HAP-1 (cell line): Measurements from ENCODE around the gene DGKG.

Source experiments
- DNase-seq, 2 experiments: peaks; one replicate each; pipeline ENCODE4 v3.0.0-alpha.2; 2016 to 2020; ENCODE audit warnings: low spot score in 2 of 2
- H3K27me3 ChIP-seq: fragments of 250-450 bp; sonication (Bioruptor Pico); 2 replicates; pipeline ENCODE4 v1.5.1; 2020; ENCODE audit warnings: low read depth, mild to moderate bottlenecking, moderate library complexity
- H3K36me3 ChIP-seq: fragments of 250-450 bp; sonication (Bioruptor Pico); replicated peaks from 2 replicates; pipeline ENCODE4 v1.5.1; 2020; ENCODE audit warnings: mild to moderate bottlenecking
- H3K4me1 ChIP-seq: fragments of 250-450 bp; sonication (Bioruptor Pico); 2 replicates; pipeline ENCODE4 v1.5.1; 2020; ENCODE audit warnings: mild to moderate bottlenecking
- H3K4me3 ChIP-seq: fragments of 250-450 bp; sonication (Bioruptor Pico); 2 replicates; pipeline ENCODE4 v1.5.1; 2020; ENCODE audit warnings: mild to moderate bottlenecking, moderate library complexity
- H3K9me3 ChIP-seq: fragments of 250-450 bp; sonication (Bioruptor Pico); 2 replicates; pipeline ENCODE4 v1.5.1; 2020; ENCODE audit warnings: mild to moderate bottlenecking, moderate library complexity
- in situ Hi-C: fragments of 300-500 bp; cut with MboI; formaldehyde crosslinking; loops from 3 replicates; pipeline ENCODE4 v1.14.3; 2020; ENCODE audit warnings: low sequenced_read_pairs, inconsistent platforms, mixed read lengths

The DGKG gene

DNA sequence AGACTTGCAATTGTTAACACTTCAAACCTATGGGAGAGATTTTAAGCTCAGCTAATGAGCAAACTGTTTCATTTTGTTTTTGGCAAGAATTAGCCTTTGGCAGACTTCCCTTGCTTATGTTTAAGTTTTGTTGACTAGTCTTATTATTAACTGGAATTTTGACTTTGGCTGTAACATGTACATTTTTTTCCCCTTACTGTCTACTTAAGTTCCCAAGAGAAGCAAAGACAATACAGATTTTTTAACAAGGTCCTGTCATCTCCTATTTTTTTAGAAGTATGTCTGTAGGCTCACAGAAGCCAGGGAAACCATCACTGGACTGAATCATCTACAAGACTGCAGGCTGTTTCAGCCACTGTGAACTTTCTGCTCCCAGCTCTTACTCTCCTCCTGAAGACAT is 74.3 kb downstream of the DGKG start:
- in situ Hi-C loops = no loop called here
- H3K9me3 ChIP-seq = no peaks in the 10 kb centered on the region
- no peak for DNase-seq
- H3K36me3 ChIP-seq = no peaks in the 10 kb centered on the region
- no peak overlapping the region for H3K4me3 ChIP-seq
- H3K27me3 ChIP-seq = peaks cover 6% of the 10 kb centered on the region
- no peaks in the 10 kb centered on the region for H3K4me1 ChIP-seq

DNA sequence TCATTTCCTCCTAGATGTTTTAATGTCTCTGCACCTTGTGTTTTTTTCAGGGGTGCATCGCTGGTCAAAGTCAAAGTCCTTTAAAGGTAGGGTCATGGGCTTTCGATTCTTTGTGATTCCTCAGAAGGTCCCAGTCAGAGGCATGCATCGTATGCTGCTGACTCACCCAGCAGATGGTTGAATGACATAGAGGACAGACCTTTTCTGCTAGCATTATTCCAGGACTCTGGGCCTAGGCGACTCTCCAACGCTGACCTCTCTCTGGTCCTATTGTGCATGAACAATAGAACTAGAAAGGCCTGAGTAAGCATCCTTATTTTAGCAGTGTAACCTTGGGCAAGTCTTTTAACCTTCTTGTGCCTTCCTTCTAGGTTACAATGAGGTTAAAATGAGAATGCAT is 75.9 kb downstream of the DGKG start:
- in situ Hi-C loops = no loop called here
- H3K36me3 ChIP-seq = no peaks in the 10 kb centered on the region
- DNase-seq = no peak
- no peak overlapping the region for H3K4me3 ChIP-seq
- no peaks in the 10 kb centered on the region for H3K9me3 ChIP-seq
- no peaks in the 10 kb centered on the region for H3K4me1 ChIP-seq
- peaks cover 6% of the 10 kb centered on the region for H3K27me3 ChIP-seq

DNA sequence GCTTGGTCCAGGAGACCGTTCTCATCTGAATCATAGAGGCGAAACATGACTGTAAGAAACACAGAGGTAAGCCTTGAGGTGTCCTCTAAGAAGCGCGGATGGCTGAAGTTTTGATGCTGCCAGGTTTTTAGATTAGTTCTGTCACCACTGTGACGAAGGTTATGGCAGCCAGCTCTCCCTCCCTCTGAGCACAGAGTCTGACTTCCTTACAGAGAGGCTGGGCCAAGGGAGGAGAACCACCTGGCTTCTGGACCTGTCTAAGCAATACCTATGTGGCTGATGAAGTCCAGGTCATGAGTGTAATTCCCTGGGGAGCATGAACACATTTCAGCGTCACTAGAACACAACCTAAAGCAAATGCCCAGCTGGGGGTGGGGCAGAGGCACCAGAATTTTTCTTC is 77.4 kb downstream of the DGKG start:
- H3K4me3 ChIP-seq = no peak overlapping the region
- no peaks in the 10 kb centered on the region for H3K36me3 ChIP-seq
- peaks cover 6% of the 10 kb centered on the region for H3K27me3 ChIP-seq
- DNase-seq = no peak
- H3K4me1 ChIP-seq = no peaks in the 10 kb centered on the region
- H3K9me3 ChIP-seq = no peaks in the 10 kb centered on the region
- in situ Hi-C loops = no loop called here

DNA sequence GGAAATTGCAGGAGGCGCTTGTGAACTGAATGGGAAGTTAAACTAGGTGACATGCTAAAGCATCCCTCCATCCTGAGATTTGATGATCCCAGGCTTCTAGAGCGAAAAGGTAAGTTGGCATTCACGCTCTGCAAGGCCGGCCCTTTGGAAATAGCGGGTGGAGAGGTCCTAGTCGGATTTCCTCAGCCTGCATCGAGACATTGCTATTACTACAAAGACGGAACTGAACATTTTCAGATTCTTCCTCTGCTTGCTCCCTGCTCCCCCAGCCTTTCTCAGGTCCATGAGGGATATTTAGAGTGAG is 77.7 kb downstream of the DGKG start:
- H3K4me1 ChIP-seq = no peaks in the 10 kb centered on the region
- H3K9me3 ChIP-seq = no peaks in the 10 kb centered on the region
- in situ Hi-C loops = no loop called here
- no peaks in the 10 kb centered on the region for H3K36me3 ChIP-seq
- no peak for DNase-seq
- no peak overlapping the region for H3K4me3 ChIP-seq
- peaks cover 6% of the 10 kb centered on the region for H3K27me3 ChIP-seq

DNA sequence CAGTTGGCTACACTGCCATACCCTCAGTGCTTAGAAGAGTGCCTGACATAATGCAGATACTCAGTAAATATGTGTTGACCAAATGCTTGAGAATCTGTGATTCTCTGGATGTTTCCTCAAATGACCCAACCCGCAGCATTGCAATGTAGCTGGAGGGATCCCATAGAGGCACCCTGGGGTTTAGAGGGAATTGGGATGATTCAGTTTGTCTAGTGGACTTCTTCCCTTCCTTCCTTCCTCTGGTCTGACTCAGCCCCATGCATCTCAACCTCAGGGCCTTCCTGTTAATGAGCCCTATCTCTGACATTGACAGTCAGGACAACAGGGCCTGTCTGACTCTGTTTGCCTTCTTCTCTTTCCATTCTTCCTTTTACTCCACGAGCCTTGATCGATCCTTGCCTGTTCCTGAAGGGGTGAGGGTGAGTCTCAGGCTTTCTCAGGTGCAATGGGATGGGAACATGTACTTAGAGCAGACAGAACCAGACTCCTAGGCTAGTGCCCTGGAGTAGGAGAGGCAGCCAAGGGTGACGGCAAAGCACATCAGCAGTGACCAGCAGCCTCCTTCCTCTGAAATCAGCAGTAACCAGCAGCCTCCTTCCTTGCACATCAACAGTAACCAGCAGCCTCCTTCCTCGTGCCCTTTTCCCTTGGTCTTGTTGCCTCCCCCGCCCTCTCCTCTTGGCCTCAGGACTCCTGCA is 78.2 kb downstream of the DGKG start:
- Histone ChIP-seq H3K4me3 (no peak overlapping the region), H3K36me3 (no peaks in the 10 kb centered on the region), H3K27me3 (peaks cover 8% of the 10 kb centered on the region), H3K4me1 (no peaks in the 10 kb centered on the region), H3K9me3 (no peaks in the 10 kb centered on the region)
- DNase-seq = no peak
- in situ Hi-C loops = no loop called here

DNA sequence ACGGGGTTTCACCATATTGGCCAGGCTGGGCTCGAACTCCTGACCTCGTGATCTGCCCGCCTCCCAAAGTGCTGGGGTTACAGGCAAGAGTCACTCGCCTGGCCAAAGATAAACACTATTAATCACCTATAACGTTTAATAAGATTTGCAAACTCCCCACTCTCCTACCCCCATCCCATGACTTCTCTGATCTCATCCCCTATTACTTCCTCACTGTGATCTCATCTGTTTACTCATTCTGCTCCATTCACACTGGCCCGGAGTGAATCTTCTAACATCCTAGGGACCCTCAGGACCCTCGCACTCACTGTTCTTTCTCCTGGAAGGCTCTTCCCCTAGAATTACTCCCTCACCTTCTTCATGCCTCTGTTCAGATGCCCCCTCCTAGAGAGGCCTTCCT is 78.9 kb downstream of the DGKG start:
- Histone ChIP-seq H3K27me3 (peaks cover 12% of the 10 kb centered on the region), H3K4me3 (no peak overlapping the region), H3K9me3 (no peaks in the 10 kb centered on the region), H3K36me3 (no peaks in the 10 kb centered on the region), H3K4me1 (no peaks in the 10 kb centered on the region)
- in situ Hi-C loops = no loop called here
- no peak for DNase-seq

DNA sequence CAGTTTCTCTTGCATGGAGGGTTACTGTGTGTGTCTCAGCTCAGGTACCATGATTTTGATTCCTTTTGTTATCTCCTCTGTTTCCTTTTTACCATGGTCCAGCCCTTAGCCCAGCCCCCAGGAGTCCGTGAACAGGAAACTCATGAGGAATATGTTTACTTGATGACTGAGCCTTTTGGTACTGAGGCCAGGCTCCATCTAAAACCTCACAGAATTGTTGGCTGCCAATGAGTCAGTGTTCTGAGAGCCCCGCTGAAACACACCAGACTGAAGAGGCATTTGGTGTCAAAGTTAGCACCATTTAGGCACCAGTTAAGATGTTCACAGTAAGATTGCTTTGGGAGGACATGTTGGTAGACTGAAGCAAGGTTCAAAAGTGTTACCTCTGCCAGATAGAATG is 80.9 kb downstream of the DGKG start:
- Histone ChIP-seq H3K4me3 (no peak overlapping the region), H3K27me3 (peaks cover 5% of the 10 kb centered on the region; the same call in 1 of the 2 replicates), H3K4me1 (no peaks in the 10 kb centered on the region), H3K9me3 (no peaks in the 10 kb centered on the region), H3K36me3 (no peaks in the 10 kb centered on the region)
- in situ Hi-C loops = no loop called here
- no peak for DNase-seq

DNA sequence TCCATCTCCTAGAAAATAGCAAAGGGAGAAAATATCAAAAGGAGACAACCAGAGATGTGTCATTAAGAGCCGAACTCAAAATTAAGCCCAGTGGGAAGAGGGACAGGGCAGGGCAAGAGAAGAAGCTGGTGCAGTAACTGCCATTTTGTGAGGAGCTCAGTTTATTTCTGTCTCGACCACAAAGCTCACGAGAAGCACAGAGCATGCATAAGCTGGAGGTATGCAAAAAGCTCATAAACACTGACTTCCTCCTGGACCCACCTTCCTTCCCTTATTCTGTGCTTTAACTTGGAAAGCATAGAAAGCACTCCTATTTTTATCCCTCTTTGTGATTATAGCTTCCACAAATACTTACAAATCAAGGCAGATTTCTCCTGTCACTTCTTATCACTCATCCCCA is 81.3 kb downstream of the DGKG start:
- in situ Hi-C loops = no loop called here
- Histone ChIP-seq H3K4me1 (no peaks in the 10 kb centered on the region), H3K36me3 (no peaks in the 10 kb centered on the region), H3K27me3 (peaks cover 5% of the 10 kb centered on the region; the same call in 1 of the 2 replicates), H3K4me3 (no peak overlapping the region), H3K9me3 (no peaks in the 10 kb centered on the region)
- no peak for DNase-seq

DNA sequence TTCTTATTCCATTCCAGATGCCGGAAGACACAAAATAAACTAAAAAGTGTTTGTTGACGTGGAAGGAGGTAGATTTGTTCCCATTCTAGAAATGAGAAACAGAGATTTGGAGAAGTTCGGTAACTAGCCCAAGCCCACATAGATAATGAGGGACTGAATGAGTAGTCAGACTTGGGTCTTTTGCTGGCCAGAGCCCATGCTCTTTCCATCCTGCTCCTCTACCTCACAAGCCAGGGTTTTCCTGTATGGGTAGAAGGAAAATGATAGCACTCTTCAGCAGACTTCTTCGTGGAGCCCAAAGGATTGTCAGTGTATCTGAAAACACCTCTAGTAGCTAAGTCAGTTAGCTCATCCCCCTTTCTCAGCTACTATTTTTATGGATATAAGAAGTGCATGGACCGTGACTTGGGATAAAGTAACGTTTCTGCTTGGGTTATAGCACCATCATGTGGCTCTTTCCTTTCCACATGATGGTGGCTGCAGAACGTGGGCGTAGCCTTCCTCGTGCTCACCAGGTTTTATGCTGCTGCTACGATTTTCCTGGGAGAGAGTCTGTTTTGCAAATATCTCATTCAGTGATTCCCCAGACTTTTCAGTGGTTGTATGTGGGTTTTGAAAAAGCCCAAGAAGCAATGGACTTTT is 84.6 kb downstream of the DGKG start:
- no peaks in the 10 kb centered on the region for H3K4me1 ChIP-seq
- no peak overlapping the region for H3K4me3 ChIP-seq
- H3K27me3 ChIP-seq = peaks cover 5% of the 10 kb centered on the region; the same call in 1 of the 2 replicates
- peak; percentile 37 to 39 for DNase-seq
- in situ Hi-C loops = no loop called here
- no peaks in the 10 kb centered on the region for H3K9me3 ChIP-seq
- H3K36me3 ChIP-seq = no peaks in the 10 kb centered on the region

DNA sequence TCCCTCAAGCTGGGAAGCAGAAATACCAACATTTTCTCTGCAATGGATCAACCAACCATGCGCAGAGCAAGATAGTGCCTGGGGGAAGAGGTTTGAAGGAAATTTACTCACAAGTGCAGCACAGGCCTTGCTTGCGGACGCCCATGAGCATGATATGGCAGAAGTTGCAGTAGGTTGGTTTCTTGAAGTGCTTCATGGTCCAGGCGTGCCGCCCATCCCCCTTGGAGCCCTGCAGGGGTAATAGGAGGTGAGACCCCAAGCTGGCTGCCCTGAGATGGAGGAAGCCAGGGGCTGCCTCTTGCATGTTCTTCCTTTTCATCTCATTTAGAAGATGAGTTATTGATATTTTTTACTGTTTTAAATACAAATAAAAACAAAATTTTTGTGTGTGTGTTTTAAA is 86.6 kb downstream of the DGKG start:
- H3K27me3 ChIP-seq = peaks cover 5% of the 10 kb centered on the region; the same call in 1 of the 2 replicates
- no peak for DNase-seq
- H3K4me3 ChIP-seq = no peak overlapping the region
- no peaks in the 10 kb centered on the region for H3K9me3 ChIP-seq
- H3K36me3 ChIP-seq = no peaks in the 10 kb centered on the region
- no peaks in the 10 kb centered on the region for H3K4me1 ChIP-seq
- in situ Hi-C loops = no loop called here

DNA sequence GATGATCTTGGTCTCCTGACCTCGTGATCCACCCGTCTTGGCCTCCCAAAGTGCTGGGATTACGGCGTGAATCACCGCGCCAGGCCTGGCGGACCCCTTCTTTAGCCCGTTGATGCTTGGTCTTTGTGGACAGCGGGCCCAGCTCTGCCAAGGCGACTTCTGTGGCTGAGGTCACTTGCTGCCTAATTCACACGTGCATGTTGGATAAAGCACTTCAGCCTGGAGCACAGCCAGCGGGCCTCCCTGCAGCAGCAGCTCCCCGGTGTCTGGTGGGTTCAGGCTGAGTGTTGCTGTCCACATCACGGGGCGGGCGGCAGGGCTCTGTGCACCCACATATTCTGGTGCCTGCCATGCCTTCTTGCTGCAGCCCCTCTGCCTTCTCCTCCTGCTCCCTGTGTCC is 88.4 kb downstream of the DGKG start:
- H3K9me3 ChIP-seq = no peaks in the 10 kb centered on the region
- in situ Hi-C loops = no loop called here
- H3K4me3 ChIP-seq = no peak overlapping the region
- peaks cover 1% of the 10 kb centered on the region; the same call in 1 of the 2 replicates for H3K27me3 ChIP-seq
- H3K4me1 ChIP-seq = no peaks in the 10 kb centered on the region
- no peak for DNase-seq
- no peaks in the 10 kb centered on the region for H3K36me3 ChIP-seq

DNA sequence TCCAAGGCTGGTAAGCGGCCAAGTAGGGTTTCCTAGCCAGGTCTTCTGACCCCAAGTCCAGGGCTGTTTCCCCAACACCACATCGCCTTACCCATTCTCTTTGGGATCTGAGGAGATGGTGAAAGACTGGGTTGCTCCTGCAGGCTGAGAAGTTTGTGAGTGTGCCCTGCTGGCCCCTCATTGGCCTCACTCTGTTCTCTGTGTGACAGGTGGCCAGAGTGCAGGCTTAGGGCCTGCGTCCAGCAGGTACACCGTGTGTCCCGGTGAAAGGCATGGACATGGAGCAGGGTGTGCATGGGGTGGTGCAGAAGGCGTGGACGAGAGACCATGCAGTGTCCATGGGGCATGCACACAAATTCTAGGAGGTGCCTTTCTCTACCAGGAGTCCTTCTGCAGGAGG is 91.3 kb downstream of the DGKG start:
- in situ Hi-C loops = no loop called here
- DNase-seq = no peak
- Histone ChIP-seq H3K27me3 (peaks cover 6% of the 10 kb centered on the region; the same call in 1 of the 2 replicates), H3K4me1 (no peaks in the 10 kb centered on the region), H3K9me3 (no peaks in the 10 kb centered on the region), H3K4me3 (no peak overlapping the region), H3K36me3 (no peaks in the 10 kb centered on the region)

DNA sequence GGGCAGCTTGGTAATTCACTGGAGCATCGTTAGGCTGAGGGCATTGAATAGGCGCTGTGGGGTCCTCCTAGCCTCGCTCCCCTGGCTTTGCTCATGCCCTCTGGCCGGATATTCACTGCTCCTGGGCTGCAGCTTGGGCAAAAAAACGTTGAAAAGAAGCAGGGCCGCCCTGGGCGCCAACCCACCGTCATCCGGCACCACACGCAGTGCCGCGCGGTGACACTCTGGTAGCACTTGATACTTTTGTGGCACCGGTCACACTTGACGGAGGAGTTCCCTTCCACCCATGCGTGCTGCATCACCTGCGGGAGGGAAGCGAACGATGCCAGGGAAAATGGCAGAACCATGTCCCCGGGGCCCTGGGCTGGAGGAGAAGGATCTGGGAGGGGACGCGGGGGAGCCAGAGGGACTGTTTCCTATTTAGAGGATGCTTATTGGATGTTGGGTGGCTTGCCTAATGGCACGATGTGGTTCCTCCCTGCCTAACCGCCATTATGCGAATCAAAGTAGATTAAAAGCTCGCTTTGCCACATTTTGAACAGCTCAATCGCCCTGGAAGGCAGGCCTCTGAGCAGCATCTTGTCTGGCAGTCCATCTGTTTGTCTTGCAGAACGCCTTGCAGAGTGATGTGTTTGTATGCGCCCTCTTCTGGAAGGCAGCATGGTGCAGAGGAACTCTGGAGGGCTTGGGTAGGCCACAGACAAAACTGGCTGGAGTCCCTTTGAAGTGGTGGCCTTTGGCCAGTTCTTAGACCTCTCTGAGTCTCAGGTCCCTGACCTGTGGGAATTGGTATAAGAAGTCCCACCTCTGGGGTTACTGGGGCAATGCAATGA is 93.2 kb downstream of the DGKG start:
- DNase-seq = no peak
- no peak overlapping the region for H3K4me3 ChIP-seq
- H3K4me1 ChIP-seq = no peaks in the 10 kb centered on the region
- H3K27me3 ChIP-seq = peaks cover 7% of the 10 kb centered on the region; the same call in 1 of the 2 replicates
- H3K9me3 ChIP-seq = no peaks in the 10 kb centered on the region
- in situ Hi-C loops = no loop called here
- H3K36me3 ChIP-seq = no peaks in the 10 kb centered on the region

DNA sequence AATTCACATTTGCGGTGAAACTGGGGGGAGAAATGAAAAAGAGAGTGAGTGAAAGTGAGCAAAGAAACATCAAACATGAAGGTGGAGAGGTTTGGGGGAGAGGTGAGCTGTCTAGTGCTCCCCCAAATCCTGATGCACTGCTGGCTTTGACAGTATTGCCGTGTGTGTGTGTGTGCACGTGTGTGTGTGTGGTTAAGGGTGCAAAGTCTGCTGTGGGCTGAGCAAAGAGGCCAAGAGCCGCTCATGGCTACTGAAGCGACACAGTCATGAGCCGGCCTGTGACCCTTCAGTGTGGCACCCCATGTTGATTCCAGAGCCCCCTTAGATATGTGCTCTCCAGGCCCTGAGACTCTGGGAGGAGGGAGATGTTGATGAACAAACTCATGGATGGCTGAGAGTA is 94.3 kb downstream of the DGKG start:
- Histone ChIP-seq H3K9me3 (no peaks in the 10 kb centered on the region), H3K27me3 (peaks cover 7% of the 10 kb centered on the region; the same call in 1 of the 2 replicates)
- in situ Hi-C loops = no loop called here

More for the DNA sequence above, 94.3 kb downstream of the DGKG start:
- DNase-seq = no peak
- no peaks in the 10 kb centered on the region for H3K36me3 ChIP-seq
- H3K4me3 ChIP-seq = no peak overlapping the region
- H3K4me1 ChIP-seq = no peaks in the 10 kb centered on the region
